ENCODE results near the gene SLC24A1.

DNA sequence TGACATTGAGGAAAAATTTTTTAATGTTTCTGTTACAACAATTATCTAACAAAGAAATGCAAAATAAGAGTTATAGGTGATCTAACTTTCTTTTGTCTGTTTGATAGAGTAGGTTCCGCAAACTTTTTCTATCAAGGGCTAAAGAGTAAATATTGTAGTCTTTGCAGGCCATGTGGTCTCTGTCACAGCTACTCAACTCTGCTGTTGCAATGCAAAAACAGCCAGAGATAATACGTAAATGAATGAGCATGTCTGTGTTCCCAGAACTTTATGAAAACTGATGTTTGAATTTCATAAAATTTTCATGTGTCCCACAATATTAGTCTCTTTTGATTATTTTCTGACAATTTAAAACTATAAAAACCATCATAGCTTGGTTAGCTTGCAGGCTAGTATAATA lies 73.3 kb downstream of the SLC24A1 start:
- no peak for TF ChIP-seq POLR2A (IDR thresholded peaks at IDR 0.05)
- TF ChIP-seq, protein P1, sequence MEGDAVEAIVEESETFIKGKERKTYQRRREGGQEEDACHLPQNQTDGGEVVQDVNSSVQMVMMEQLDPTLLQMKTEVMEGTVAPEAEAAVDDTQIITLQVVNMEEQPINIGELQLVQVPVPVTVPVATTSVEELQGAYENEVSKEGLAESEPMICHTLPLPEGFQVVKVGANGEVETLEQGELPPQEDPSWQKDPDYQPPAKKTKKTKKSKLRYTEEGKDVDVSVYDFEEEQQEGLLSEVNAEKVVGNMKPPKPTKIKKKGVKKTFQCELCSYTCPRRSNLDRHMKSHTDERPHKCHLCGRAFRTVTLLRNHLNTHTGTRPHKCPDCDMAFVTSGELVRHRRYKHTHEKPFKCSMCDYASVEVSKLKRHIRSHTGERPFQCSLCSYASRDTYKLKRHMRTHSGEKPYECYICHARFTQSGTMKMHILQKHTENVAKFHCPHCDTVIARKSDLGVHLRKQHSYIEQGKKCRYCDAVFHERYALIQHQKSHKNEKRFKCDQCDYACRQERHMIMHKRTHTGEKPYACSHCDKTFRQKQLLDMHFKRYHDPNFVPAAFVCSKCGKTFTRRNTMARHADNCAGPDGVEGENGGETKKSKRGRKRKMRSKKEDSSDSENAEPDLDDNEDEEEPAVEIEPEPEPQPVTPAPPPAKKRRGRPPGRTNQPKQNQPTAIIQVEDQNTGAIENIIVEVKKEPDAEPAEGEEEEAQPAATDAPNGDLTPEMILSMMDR (IDR thresholded peaks at IDR 0.05 in 8 of 11, conservative IDR thresholded peaks at IDR 0.05 in 3 of 11): no peak

Measured in spleen (tissue), 7 donors.